Measurements from ENCODE around the gene MAPKAPK5. TPM values are rescaled to one million over a fixed set of nuclear protein-coding genes. Genes with fewer than 3 reads are reported as not detected.

Gene MAPKAPK5
- total and polyA plus RNA-seq, 9 of the 15 experiments (the other 6 are each of a cell fraction or from before 2014, with no cell fraction given), result 11.6 to 72.1 (median 60.4) TPM

DNA sequence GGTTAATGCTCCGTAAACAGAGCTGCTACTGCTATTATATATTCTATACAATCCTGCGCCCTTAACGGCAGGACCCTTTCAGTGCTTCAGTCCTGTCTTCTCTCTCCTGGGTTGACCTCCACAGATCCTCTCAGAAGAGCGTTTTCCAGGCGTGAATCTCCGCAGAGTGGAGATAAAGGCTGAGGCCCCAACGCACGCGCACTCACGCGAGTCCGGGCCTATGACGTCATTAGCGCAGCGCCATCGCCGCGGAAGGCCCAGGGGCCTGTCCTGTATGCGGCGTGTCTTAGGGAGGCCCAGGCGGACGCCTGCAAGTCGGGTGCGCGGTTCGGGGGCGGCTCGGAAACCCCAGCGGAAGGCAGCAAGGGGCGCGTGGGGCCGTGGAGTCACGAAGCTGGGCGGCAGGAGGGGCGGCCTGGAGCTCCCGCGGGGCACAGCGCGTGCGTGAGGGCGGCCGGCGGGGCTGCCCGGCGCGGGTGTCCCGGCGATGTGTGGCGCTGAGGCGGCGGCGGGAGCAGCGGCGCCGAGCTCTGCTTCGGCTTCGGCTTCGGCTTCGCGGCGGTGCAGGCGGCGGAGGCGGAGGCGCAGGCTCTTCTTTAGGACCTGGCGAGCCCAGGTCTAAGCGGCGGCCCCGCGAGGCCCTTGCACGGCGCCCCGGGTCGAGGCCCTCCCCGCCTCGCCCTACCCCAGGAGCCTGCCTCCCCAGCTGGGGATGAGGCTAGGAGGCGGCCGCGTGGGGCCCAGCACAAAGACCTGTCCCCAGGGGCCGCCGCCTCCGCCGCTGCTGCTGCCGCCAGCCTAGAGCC is at the start of gene MAPKAPK5 (continued):
- TF ChIP-seq, protein P1, sequence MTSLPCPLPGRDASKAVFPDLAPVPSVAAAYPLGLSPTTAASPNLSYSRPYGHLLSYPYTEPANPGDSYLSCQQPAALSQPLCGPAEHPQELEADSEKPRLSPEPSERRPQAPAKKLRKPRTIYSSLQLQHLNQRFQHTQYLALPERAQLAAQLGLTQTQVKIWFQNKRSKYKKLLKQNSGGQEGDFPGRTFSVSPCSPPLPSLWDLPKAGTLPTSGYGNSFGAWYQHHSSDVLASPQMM (CRISPR knock-in tag; IDR thresholded peaks at IDR 0.05), result no peak
- TF ChIP-seq, protein P2, sequence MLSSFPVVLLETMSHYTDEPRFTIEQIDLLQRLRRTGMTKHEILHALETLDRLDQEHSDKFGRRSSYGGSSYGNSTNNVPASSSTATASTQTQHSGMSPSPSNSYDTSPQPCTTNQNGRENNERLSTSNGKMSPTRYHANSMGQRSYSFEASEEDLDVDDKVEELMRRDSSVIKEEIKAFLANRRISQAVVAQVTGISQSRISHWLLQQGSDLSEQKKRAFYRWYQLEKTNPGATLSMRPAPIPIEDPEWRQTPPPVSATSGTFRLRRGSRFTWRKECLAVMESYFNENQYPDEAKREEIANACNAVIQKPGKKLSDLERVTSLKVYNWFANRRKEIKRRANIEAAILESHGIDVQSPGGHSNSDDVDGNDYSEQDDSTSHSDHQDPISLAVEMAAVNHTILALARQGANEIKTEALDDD (IDR thresholded peaks at IDR 0.05), result no peak
- TF ChIP-seq, protein P3, sequence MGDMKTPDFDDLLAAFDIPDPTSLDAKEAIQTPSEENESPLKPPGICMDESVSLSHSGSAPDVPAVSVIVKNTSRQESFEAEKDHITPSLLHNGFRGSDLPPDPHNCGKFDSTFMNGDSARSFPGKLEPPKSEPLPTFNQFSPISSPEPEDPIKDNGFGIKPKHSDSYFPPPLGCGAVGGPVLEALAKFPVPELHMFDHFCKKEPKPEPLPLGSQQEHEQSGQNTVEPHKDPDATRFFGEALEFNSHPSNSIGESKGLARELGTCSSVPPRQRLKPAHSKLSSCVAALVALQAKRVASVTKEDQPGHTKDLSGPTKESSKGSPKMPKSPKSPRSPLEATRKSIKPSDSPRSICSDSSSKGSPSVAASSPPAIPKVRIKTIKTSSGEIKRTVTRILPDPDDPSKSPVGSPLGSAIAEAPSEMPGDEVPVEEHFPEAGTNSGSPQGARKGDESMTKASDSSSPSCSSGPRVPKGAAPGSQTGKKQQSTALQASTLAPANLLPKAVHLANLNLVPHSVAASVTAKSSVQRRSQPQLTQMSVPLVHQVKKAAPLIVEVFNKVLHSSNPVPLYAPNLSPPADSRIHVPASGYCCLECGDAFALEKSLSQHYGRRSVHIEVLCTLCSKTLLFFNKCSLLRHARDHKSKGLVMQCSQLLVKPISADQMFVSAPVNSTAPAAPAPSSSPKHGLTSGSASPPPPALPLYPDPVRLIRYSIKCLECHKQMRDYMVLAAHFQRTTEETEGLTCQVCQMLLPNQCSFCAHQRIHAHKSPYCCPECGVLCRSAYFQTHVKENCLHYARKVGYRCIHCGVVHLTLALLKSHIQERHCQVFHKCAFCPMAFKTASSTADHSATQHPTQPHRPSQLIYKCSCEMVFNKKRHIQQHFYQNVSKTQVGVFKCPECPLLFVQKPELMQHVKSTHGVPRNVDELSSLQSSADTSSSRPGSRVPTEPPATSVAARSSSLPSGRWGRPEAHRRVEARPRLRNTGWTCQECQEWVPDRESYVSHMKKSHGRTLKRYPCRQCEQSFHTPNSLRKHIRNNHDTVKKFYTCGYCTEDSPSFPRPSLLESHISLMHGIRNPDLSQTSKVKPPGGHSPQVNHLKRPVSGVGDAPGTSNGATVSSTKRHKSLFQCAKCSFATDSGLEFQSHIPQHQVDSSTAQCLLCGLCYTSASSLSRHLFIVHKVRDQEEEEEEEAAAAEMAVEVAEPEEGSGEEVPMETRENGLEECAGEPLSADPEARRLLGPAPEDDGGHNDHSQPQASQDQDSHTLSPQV (IDR thresholded peaks at IDR 0.05), result no peak
- TF ChIP-seq ZFP1 (CRISPR knock-in tag; IDR thresholded peaks at IDR 0.05), result no peak
- TF ChIP-seq, protein P4, sequence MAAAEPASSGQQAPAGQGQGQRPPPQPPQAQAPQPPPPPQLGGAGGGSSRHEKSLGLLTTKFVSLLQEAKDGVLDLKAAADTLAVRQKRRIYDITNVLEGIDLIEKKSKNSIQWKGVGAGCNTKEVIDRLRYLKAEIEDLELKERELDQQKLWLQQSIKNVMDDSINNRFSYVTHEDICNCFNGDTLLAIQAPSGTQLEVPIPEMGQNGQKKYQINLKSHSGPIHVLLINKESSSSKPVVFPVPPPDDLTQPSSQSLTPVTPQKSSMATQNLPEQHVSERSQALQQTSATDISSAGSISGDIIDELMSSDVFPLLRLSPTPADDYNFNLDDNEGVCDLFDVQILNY (CRISPR knock-in tag; IDR thresholded peaks at IDR 0.05), result no peak
- TF ChIP-seq NR2F6 (CRISPR knock-in tag; IDR thresholded peaks at IDR 0.05), result no peak
- peak; percentile 57; the same call in 1 of the 2 replicates for TF ChIP-seq ZNF311 (CRISPR knock-in tag; IDR thresholded peaks at IDR 0.05)
- 0 out of 2 replicates have a peak, but pooled peaks have one; percentile 63 for TF ChIP-seq ELF4 (CRISPR knock-in tag; IDR thresholded peaks at IDR 0.05)
- TF ChIP-seq ZNF174 (CRISPR knock-in tag; IDR thresholded peaks at IDR 0.05), result no peak
- TF ChIP-seq, protein P5, sequence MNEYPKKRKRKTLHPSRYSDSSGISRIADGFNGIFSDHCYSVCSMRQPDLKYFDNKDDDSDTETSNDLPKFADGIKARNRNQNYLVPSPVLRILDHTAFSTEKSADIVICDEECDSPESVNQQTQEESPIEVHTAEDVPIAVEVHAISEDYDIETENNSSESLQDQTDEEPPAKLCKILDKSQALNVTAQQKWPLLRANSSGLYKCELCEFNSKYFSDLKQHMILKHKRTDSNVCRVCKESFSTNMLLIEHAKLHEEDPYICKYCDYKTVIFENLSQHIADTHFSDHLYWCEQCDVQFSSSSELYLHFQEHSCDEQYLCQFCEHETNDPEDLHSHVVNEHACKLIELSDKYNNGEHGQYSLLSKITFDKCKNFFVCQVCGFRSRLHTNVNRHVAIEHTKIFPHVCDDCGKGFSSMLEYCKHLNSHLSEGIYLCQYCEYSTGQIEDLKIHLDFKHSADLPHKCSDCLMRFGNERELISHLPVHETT (CRISPR knock-in tag; conservative IDR thresholded peaks at IDR 0.05 in 1 of 2, IDR thresholded peaks at IDR 0.05 in 1 of 2), result peak in 1 of 2 experiments; percentile 78; a peak in 2 of 4 replicates
- TF ChIP-seq RAD51 (IDR thresholded peaks at IDR 0.05; ENCODE audit: borderline replicate concordance, low read depth), result no peak
- TF ChIP-seq TFAM (CRISPR knock-in tag; conservative IDR thresholded peaks at IDR 0.05), result no peak
- no peak for TF ChIP-seq SMARCB1 (IDR thresholded peaks at IDR 0.05; ENCODE audit: insufficient read length, low read depth)
- TF ChIP-seq CEBPB (tag; IDR thresholded peaks at IDR 0.05), result no peak
- TF ChIP-seq, protein P6, sequence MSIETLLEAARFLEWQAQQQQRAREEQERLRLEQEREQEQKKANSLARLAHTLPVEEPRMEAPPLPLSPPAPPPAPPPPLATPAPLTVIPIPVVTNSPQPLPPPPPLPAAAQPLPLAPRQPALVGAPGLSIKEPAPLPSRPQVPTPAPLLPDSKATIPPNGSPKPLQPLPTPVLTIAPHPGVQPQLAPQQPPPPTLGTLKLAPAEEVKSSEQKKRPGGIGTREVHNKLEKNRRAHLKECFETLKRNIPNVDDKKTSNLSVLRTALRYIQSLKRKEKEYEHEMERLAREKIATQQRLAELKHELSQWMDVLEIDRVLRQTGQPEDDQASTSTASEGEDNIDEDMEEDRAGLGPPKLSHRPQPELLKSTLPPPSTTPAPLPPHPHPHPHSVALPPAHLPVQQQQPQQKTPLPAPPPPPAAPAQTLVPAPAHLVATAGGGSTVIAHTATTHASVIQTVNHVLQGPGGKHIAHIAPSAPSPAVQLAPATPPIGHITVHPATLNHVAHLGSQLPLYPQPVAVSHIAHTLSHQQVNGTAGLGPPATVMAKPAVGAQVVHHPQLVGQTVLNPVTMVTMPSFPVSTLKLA (conservative IDR thresholded peaks at IDR 0.05), result peak; percentile 81 to 96
- no peak; a peak in 1 of 4 replicates for TF ChIP-seq ETV6 (IDR thresholded peaks at IDR 0.05; ENCODE audit: borderline replicate concordance in 1 of 2, low read depth in 2 of 2, low read length in 1 of 2)
- peak; percentile 80 for TF ChIP-seq ETV6 (CRISPR knock-in tag; IDR thresholded peaks at IDR 0.05; ENCODE audit: borderline replicate concordance)
